NCI-H2196 treated with DMSO at 0.1 percent for 48 hours (cell line): ENCODE data around the gene IL1R2.
A peak's percentile ranks its signal among the peaks of the same experiment; 100 is the strongest.

Experiments used
- DNase-seq: peaks from one replicate; lab custom pipeline; 2025; ENCODE audit not compliant: unreplicated experiment; lab: John Stamatoyannopoulos, UW

IL1R2 gene

DNA sequence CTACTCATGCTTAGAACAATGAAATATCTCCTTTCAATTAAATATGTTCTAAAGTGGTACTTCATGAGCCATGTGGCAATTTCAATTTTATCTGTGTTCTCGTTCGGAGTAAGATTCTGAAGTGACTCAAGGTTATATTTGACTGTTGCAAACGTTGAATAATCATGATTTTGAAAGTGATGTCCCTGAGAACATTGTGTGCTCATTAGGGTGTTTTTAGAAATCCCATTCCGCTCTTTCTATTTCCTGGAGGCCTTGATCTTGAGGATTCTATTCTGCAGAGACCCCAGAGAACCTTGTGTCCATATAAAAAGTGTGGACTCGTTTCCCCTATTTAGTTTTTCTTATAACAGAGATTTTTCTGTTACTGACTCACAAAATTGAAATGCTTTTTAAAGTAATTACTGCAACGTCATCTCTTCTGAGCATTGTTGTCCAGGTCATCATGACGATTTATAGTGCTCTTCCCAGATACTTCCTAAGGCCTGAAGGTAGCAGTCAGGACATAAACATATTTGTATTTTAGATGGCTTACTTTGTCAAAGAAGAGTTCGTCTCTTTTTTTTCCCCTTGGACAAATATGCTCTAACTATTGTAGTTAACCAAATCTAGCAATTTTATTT lies 27.2 kb downstream of the IL1R2 start:
- no peak for DNase-seq

- DNase-seq, result peak; percentile 15
Observed at GRCh38 chr2:102020596-102021170, 28.9 kb downstream of the IL1R2 start.

DNA sequence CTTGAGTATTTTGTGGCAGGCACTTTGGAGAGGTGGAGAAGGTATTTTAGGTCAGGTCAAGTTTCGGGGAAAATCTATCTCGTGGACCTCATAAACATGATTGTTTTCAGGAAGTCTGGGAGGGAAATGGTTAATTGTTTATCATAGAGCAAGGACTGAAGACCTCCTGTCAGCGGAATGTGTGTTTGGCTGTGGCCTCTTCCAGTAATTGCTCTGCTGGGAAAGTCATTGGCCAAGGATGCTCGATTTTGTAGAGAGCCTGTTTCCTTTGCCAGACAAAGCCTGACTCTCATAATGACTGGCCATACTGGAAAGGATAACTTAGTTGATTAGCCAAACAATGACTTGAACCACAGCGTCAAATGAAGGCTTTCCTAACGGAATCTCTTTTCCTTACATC lies 30.0 kb downstream of the IL1R2 start:
- DNase-seq, result no peak

DNA sequence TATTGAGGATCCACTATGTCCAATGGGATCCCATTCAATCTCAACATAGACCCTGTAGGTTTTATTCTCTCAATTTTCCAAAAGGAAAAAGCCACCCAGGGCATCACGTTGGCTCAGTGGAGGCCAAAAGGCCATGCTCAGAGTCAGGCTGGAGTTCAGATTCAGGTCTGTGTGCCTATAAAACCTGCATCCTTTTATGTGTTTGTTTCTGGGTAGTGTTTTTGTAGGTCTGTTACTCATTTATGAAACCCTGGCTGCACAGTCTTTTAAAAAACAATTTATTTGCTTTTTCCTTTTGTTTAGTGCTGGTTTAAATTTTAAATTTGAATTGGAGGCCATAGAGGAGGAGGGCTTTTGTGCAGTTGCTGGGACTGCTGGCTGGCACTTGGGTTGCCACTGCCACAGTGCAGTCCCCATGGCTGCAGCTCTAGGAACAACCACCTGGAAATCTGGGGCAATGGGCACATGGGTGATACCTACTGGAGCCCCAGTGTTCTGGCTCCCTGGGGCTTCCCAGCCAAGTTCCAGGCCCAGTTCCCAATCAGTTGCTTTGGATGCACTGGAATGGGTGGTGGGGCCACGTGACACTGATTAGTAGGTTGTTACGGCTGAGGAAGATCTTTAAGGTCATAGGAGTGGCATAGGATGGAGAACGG lies 31.3 kb downstream of the IL1R2 start:
- DNase-seq, result no peak

DNA sequence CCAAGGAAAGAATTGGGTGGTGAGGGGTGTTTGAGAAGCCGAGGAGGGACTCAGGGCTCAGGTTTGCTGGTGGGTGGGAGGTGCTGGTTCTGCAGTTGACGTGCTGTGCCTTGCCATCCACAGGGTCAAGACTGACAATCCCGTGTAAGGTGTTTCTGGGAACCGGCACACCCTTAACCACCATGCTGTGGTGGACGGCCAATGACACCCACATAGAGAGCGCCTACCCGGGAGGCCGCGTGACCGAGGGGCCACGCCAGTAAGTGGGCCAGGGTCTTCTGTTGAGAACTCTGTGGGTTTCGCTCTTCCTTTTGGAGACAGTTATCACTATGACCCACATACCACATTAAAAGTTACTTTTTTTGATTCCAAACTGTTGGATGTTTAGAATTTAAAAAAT lies 32.6 kb downstream of the IL1R2 start:
- no peak for DNase-seq

DNA sequence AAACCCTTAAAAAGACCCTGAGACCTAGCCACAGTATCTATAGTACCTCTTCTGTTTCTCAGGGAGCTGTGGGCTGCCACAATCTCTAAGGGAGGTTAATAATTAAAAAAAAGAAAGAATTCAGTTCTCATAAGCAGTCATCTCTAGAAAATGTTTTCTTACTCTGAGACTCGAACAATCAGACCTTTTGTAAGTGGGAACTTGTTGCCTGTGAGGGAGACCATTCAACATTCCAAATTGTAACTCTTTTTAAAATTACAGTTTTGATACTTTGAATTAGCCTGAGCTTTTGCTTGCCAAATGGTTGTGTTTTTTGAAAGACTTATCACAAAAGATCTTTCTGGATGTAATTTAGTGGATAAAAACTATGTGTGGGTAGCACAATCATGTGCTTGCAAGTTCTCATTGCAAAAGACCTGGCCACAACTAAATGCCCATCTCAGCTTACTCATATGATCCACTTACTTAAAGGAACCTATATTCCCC lies 33.3 kb downstream of the IL1R2 start:
- no peak for DNase-seq

- no peak for DNase-seq
Observed at GRCh38 chr2:102025583-102026267, 34.0 kb downstream of the IL1R2 start.

DNA sequence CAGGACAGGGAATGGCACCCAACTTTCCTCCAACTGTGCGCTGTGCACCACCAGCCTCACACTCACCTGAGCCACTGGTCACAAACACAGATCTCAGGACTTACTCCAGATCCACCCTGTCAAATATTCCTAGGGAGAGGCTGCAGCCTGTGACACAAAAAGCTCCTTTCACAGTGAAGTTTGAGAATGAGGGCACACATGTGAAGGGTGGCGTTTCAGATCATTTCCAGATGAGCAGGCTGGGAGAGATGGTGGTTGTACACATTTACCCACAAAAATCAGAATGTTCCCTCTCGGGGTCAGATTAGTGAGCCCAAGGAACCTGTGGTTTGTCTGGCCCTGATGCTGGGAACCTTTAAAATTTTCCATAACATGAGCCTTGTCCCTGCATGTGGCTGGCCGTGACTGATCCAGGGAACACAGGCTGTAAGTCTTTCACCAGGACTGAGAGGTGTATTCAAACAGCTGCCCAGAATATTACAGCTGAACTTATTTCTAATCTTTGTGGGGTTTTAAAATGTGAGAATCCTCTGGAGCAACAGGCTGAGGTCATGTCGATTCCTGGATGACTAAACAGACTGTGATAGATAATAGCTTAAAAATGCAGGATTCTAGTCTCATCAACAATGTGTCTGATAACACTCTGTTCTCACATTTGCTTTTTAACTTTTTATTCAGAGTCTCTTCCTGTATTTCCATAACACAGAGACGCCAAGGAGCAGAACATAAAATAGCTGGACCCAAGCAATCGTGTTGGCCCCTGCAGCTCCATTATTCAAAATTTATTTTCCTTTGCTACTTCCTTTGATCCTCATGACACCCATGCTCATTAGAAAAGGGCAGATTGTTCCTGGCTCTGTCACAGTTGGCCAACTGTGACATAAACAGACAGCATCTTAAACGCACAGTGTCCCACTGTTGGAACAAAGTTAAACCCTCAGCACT lies 35.5 kb downstream of the IL1R2 start:
- DNase-seq, result no peak

GRCh38 chr2:102028470-102028869 lies 36.7 kb downstream of the IL1R2 start:
- DNase-seq, result no peak

DNA sequence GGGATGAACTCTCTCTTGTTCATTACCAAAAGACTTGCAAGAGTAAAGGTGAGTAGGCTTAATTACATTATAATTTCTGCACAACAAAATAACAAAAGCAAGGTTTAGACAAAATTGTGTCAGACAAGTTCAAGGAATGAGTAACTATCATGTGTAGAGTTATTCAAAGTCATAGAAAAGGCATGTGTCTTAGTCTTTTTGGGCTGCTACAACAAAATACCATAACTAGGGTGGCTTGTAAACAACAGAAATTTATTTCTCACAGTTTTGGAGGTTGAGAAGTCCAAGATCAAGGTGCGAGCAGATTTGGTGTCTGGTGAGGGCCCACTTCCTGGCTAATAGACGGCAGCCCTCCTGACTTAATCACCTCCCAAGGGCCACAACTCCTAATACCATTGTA lies 37.6 kb downstream of the IL1R2 start:
- no peak for DNase-seq

DNA sequence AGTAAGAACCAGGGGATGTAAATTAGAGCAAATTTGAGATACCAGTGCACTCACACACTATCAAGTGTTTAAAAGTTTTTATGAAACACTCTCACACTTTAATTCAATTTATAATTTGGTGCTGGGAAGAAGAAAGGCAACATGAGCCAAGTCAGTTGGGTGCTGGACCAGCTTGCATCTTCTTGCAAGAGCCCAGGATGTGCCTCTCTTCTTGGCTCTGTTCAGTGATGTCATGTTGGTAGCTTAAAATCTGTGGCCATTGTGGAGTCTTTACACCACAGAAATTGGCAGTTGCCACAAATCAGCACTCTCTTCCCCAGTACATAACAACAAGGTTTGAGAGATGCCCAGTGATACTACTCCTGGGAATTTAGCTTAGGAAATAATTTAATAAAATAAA lies 38.2 kb downstream of the IL1R2 start:
- DNase-seq, result no peak

GRCh38 chr2:102030502-102030854 lies 38.7 kb downstream of the IL1R2 start:
- no peak for DNase-seq

- DNase-seq, result no peak
Observed at GRCh38 chr2:102030855-102031527, 39.2 kb downstream of the IL1R2 start.

- DNase-seq, result no peak
Observed at GRCh38 chr2:102032368-102033030, 40.7 kb downstream of the IL1R2 start.

DNA sequence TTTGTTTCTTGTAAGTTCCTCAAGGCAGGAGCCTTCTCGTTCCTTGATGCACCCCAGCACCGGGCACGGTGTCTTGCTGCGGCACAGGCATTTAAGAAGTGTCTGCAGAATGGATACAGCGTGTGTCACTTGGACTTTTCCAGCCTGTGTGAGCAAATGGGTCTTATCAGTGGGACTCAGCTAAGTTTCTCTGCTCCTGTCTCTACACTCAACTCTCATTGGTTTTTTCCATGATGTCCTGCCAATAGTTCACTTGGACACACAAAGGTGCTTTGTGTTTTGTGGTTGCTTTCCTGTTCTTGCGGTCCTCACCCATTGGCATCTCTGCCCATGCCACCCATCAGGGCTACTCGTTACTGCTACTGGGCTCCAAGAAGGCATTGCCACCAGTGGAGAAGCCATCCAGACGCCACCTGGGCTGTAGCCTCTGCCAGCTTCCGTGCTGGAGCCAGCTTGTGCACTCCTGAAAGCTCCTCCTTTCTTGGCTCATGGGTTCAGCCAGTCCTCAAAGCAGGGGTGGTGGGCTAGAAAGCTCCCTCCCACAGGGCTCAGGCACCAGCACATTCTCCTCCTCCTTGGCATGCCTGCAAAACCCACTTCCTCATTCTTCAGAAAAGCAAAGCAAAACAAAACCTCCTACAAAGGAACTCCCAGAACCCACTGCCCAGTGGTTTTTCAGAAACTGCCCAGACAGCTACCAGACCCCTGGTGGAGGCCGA lies 41.4 kb downstream of the IL1R2 start:
- no peak for DNase-seq

- no peak for DNase-seq
Observed at GRCh38 chr2:102033750-102034682, 42.3 kb downstream of the IL1R2 start.

GRCh38 chr2:102034683-102035548 lies 43.2 kb downstream of the IL1R2 start:
- no peak for DNase-seq
